HCT116 (cell line): ENCODE data around the gene MAML1. TPM values are rescaled to one million over a fixed set of nuclear protein-coding genes. Genes with fewer than 3 reads are reported as not detected.

ENCODE experiments used
- ATAC-seq: fragments of 200-7000 bp; cut with Tn5 transposase; 2 replicates; pipeline ENCODE4 v1.9.1; 2020; ENCODE audit warnings: mild to moderate bottlenecking, moderate library complexity
- BruUV-seq: library from RNA; stranded (reverse); fragments of 400-500 nt; replicated peaks from 2 replicates; lab custom pipeline; 2021; lab: Mats Ljungman, UMichigan
- CTCF ChIA-PET: fragments of 300-600 bp; sonication (Branson Sonifier 250); formaldehyde crosslinking; loops from one replicate; lab custom pipeline; 2021; ENCODE audit warnings: antibody characterized with exemption; lab: Charles Lee
- POLR2A ChIA-PET: fragments of 300-600, 350-600 bp; sonication (Branson Sonifier 250); formaldehyde crosslinking; loops from one replicate; lab custom pipeline; 2021; ENCODE audit warnings: antibody characterized with exemption; lab: Charles Lee
- RAD21 ChIA-PET, 2 experiments: fragments of 300-600 bp; sonication (Branson Sonifier 250); formaldehyde crosslinking; loops; one replicate each; lab custom pipeline; 2023; ENCODE audit warnings: low total read pairs in 2 of 2; ENCODE audit not compliant: uncharacterized antibody in 2 of 2, unreplicated experiment in 2 of 2, low non-redundant PET in 1 of 2; lab: Charles Lee
- DNase-seq: peaks from one replicate; pipeline ENCODE4 v3.0.0-alpha.2; 2010; ENCODE audit warnings: low read depth, low spot score
- H2AFZ ChIP-seq: fragments of 200-600 bp; shearing (Covaris generic), sonication (generic); 2 replicates; pipeline ENCODE4 v1.6.1; 2017; ENCODE audit warnings: low read depth, mixed run types, mixed read lengths, antibody characterized with exemption, low read length; ENCODE audit not compliant: poor library complexity, severe bottlenecking
- H3K27ac ChIP-seq: 2 replicates; pipeline ENCODE4 v1.5.1; 2012; ENCODE audit warnings: low read depth, low read length
- H3K27me3 ChIP-seq: fragments of 200-600 bp; sonication (generic); 2 replicates; pipeline ENCODE4 v1.6.1; 2016; ENCODE audit warnings: mixed run types, low read length, mixed read lengths; ENCODE audit not compliant: insufficient read depth
- H3K36me3 ChIP-seq, 2 experiments: fragments of 200-500 bp in 1 of 2; fragments of 200-600 bp in 1 of 2; sonication (Bioruptor generic) in 1 of 2; sonication (generic) in 1 of 2; 2 replicates each; pipeline versions ENCODE4 v1.5.1 to v1.6.1; 2014 to 2016; ENCODE audit warnings: low read length in 2 of 2, inconsistent platforms in 1 of 2, mixed read lengths in 1 of 2, mixed run types in 1 of 2; ENCODE audit not compliant: insufficient read depth in 2 of 2, control insufficient read depth in 1 of 2
- H3K4me1 ChIP-seq, 2 experiments: fragments of 200-600 bp in 1 of 2; sonication (generic) in 1 of 2; 2 replicates each; pipeline versions ENCODE4 v1.5.1 to v1.6.1; 2012 to 2017; ENCODE audit warnings: low read length in 2 of 2, inconsistent platforms in 1 of 2, mild to moderate bottlenecking in 1 of 2, mixed read lengths in 1 of 2, mixed run types in 1 of 2, moderate library complexity in 1 of 2; ENCODE audit not compliant: insufficient read depth in 2 of 2, control insufficient read depth in 1 of 2
- H3K4me2 ChIP-seq: fragments of 200-600 bp; sonication (generic); 2 replicates; pipeline ENCODE4 v1.6.1; 2017; ENCODE audit warnings: mixed run types, low read length, mixed read lengths
- H3K4me3 ChIP-seq, 2 experiments: fragments of 200-600 bp in 1 of 2; sonication (generic) in 1 of 2; replicated peaks in 1 of 2; 2 replicates each; pipeline ENCODE4 v1.5.1; 2011 to 2016; ENCODE audit warnings: low read length in 2 of 2, control low read depth in 1 of 2, low read depth in 1 of 2, mild to moderate bottlenecking in 1 of 2, mixed read lengths in 1 of 2, mixed run types in 1 of 2
- H3K79me2 ChIP-seq: fragments of 200-600 bp; sonication (generic); 2 replicates; pipeline ENCODE4 v1.6.1; 2017; ENCODE audit warnings: mild to moderate bottlenecking, mixed run types, low read length, moderate library complexity, mixed read lengths; ENCODE audit not compliant: insufficient read depth
- H3K9ac ChIP-seq: fragments of 200-600 bp; sonication (generic); 2 replicates; pipeline ENCODE4 v1.6.1; 2016; ENCODE audit warnings: low read length, mixed read lengths
- H3K9me2 ChIP-seq: fragments of 200-600 bp; sonication (generic), shearing (Covaris generic); 2 replicates; pipeline ENCODE4 v1.6.1; 2017; ENCODE audit warnings: mixed run types, mild to moderate bottlenecking, moderate library complexity; ENCODE audit not compliant: insufficient read depth
- H3K9me3 ChIP-seq, 2 experiments: fragments of 200-500 bp in 1 of 2; fragments of 200-600 bp in 1 of 2; sonication (Bioruptor generic) in 1 of 2; sonication (generic) in 1 of 2; 2 replicates each; pipeline ENCODE4 v1.6.1; 2014 to 2017; ENCODE audit warnings: low read length in 2 of 2, mixed read lengths in 2 of 2, inconsistent platforms in 1 of 2, low read depth in 1 of 2, mild to moderate bottlenecking in 1 of 2, mixed run types in 1 of 2, moderate library complexity in 1 of 2; ENCODE audit not compliant: control insufficient read depth in 1 of 2, insufficient read depth in 1 of 2
- H4K20me1 ChIP-seq: fragments of 200-600 bp; sonication (generic), shearing (Covaris generic); 2 replicates; pipeline ENCODE4 v1.6.1; 2017; ENCODE audit warnings: mixed run types, mild to moderate bottlenecking, moderate library complexity; ENCODE audit not compliant: insufficient read depth
- CEBPB ChIP-seq: IDR thresholded peaks from 2 replicates; pipeline ENCODE4 v1.6.1; 2012; ENCODE audit warnings: low read depth
- EGR1 ChIP-seq: IDR thresholded peaks from 2 replicates; pipeline ENCODE4 v1.6.1; 2012; ENCODE audit warnings: low read depth
- EZH2 ChIP-seq: fragments of 200-600 bp; sonication (generic); IDR thresholded peaks from 2 replicates; pipeline ENCODE4 v1.6.1; 2017; ENCODE audit warnings: antibody characterized with exemption, mixed run types
- EZH2phosphoT487 ChIP-seq: fragments of 200-600 bp; IDR thresholded peaks from 2 replicates; pipeline ENCODE4 v1.6.1; 2018; ENCODE audit warnings: antibody characterized with exemption, borderline replicate concordance
- MAX ChIP-seq: IDR thresholded peaks from 2 replicates; pipeline ENCODE4 v1.6.1; 2012
- POLR2A ChIP-seq: IDR thresholded peaks from 2 replicates; pipeline ENCODE4 v1.7.0; 2011; ENCODE audit warnings: borderline replicate concordance; ENCODE audit not compliant: insufficient read depth, insufficient read length; ENCODE audit errors: extremely low read depth
- POLR2AphosphoS5 ChIP-seq: IDR thresholded peaks from 2 replicates; pipeline ENCODE4 v1.6.1; 2011; ENCODE audit warnings: mild to moderate bottlenecking, low read depth, low read length, moderate library complexity
- RAD21 ChIP-seq: IDR thresholded peaks from 2 replicates; pipeline ENCODE4 v1.6.1; 2012; ENCODE audit warnings: low read depth, mild to moderate bottlenecking
- REST ChIP-seq: IDR thresholded peaks from 2 replicates; pipeline ENCODE4 v1.6.1; 2012; ENCODE audit warnings: low read depth
- SP1 ChIP-seq: IDR thresholded peaks from 2 replicates; pipeline ENCODE4 v1.6.1; 2012; ENCODE audit warnings: low read depth
- SRF ChIP-seq: IDR thresholded peaks from 2 replicates; pipeline ENCODE4 v1.6.1; 2012; ENCODE audit warnings: low read depth
- TCF7L2 ChIP-seq: IDR thresholded peaks from 2 replicates; pipeline ENCODE4 v1.7.0; 2011; ENCODE audit warnings: borderline replicate concordance, inconsistent platforms; ENCODE audit not compliant: insufficient read depth, insufficient read length; ENCODE audit errors: extremely low read depth
- YY1 ChIP-seq: IDR thresholded peaks from 2 replicates; pipeline ENCODE4 v1.6.1; 2011; ENCODE audit warnings: low read length, low read depth, moderate library complexity, mild to moderate bottlenecking; ENCODE audit not compliant: insufficient replicate concordance; ENCODE audit errors: extremely low read depth
- ZFX ChIP-seq: fragments of 450-650 bp; IDR thresholded peaks from 2 replicates; pipeline ENCODE4 v1.6.1; 2017
- intact Hi-C: fragments of 100-400 bp; cut with micrococcal nuclease; formaldehyde crosslinking; loops from 2 replicates; pipeline ENCODE4 v1.10.0; 2022
- total RNA-seq: library from RNA; stranded (reverse); gene quantifications from one replicate; pipeline ENCODE4 v1.2.1, GENCODE V29; 2021; ENCODE audit not compliant: unreplicated experiment

The MAML1 gene
- total RNA-seq, 1 experiment from 2014 or later: 29.5 TPM

DNA sequence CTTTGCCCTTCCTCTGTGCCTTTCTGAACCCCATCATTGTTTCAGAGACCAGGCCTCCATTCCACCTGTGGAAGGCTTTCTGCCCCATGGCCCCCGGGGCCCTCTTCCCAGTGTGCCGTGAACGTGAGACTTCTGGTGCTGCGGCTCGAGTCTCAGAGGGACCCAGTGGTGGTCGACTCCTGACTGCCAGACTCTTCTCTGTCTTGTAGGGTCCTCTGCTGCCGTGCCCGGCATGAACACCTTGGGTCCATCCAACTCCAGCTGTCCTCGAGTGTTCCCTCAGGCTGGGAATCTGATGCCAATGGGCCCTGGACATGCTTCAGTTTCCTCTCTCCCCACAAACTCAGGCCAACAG lies 41.0 kb downstream of the MAML1 start (continued):
- TF ChIP-seq TCF7L2 (no peak), POLR2A (no peak)

GRCh38 chr5:179774442-179774841 lies 41.8 kb downstream of the MAML1 start:
- no peaks in the 10 kb centered on the region for H3K79me2 ChIP-seq
- no TSS peak for BruUV-seq
- ChIA-PET POLR2A (no interaction called here), CTCF (no interaction called here), RAD21 (no interaction called here)
- DNase-seq (no peak), ATAC-seq (no peak)
- TF ChIP-seq YY1: no peak
- no peak for TF ChIP-seq POLR2A
- TF ChIP-seq POLR2AphosphoS5: no peak
- H2AFZ ChIP-seq: no peak overlapping the region
- intact Hi-C loops: no loop called here
- no peak overlapping the region for H3K27ac ChIP-seq
- H4K20me1 ChIP-seq: no peaks in the 10 kb centered on the region
- H3K4me3 ChIP-seq: no peak overlapping the region
- no peaks in the 10 kb centered on the region for H3K9me2 ChIP-seq
- H3K4me1 ChIP-seq: no peaks in the 10 kb centered on the region
- peaks cover 27 to 29% of the 10 kb centered on the region in 2 experiments; a peak in 2 of 4 replicates for H3K36me3 ChIP-seq
- H3K9me3 ChIP-seq: no peaks in the 10 kb centered on the region
- H3K4me2 ChIP-seq: no peak overlapping the region
- no peak overlapping the region for H3K9ac ChIP-seq
- H3K27me3 ChIP-seq: no peaks in the 10 kb centered on the region

DNA sequence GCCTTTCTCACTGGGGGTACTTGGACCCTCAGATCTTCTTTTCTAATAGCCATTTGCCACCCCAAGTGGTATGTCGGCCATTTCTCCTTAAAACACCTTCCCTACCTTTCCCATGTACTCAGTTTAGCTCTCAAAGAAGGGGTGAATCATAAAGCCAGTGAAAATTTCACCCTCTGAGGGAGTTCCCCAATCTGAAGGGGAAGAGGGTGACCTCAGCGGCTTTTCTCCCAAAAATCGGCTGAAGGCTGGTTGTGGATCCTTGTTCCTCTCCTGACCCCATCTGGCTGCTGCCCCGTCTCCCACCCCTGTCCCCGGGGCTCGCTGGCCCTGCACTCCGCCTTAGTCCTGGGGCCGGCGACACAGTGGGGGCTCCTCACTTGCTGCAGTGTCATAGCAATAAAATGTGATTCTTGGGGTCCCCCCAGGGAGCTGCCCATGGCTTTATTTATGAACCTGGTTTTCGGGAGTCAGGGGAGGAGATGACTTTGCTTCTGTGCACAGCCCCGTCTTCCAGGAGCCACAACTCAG lies 43.9 kb downstream of the MAML1 start:
- DNase-seq: no peak
- RAD21 ChIA-PET: no interaction called here
- ATAC-seq: no peak
- H3K4me1 ChIP-seq: no peaks in the 10 kb centered on the region
- H3K27me3 ChIP-seq: no peaks in the 10 kb centered on the region
- no peaks in the 10 kb centered on the region for H4K20me1 ChIP-seq
- no peak overlapping the region for H2AFZ ChIP-seq
- no peak overlapping the region for H3K27ac ChIP-seq
- no peak overlapping the region for H3K4me3 ChIP-seq
- intact Hi-C loops: no loop called here
- CTCF ChIA-PET: interaction anchor here (1.2 kb wide), 1 partner anchor 14 kb away, joined by 4 read pairs; no protein-coding TSS in a partner anchor
- POLR2A ChIA-PET: no interaction called here
- H3K36me3 ChIP-seq: peaks cover 17 to 18% of the 10 kb centered on the region in 2 experiments; a peak in 2 of 4 replicates
- no peak overlapping the region for H3K9ac ChIP-seq
- H3K79me2 ChIP-seq: no peaks in the 10 kb centered on the region
- no peaks in the 10 kb centered on the region for H3K9me3 ChIP-seq
- BruUV-seq: no TSS peak
- H3K4me2 ChIP-seq: no peak overlapping the region
- no peaks in the 10 kb centered on the region for H3K9me2 ChIP-seq
- TF ChIP-seq EZH2 (no peak), TCF7L2 (no peak), REST (no peak), ZFX (no peak), EZH2phosphoT487 (no peak), SRF (no peak), MAX (no peak), SP1 (no peak), RAD21 (no peak), EGR1 (no peak), POLR2AphosphoS5 (no peak), CEBPB (no peak)
